K562 (cell line): ENCODE measurements around the gene ZNF385C. TPM values are rescaled to one million over a fixed set of nuclear protein-coding genes. Genes with fewer than 3 reads are reported as not detected.

ENCODE experiments used
- ATAC-seq: fragments of 200-7000 bp; cut with Tn5 transposase; 3 replicates; pipeline ENCODE4 v1.9.1; 2020; ENCODE audit warnings: moderate library complexity
- BruUV-seq: library from RNA; stranded (reverse); fragments of 400-500 nt; replicated peaks from 2 replicates; lab custom pipeline; 2021; lab: Mats Ljungman, UMichigan
- CTCF ChIA-PET: fragments of 300-600 bp; formaldehyde crosslinking; extraction: SDS; loops from one replicate; lab custom pipeline; 2021; ENCODE audit warnings: low intra/inter-chr PET ratio; lab: Yijun Ruan, JAX
- POLR2A ChIA-PET: fragments of 300-600, 350-650 bp; sonication (Branson Sonifier 250); formaldehyde crosslinking; extraction: SDS; loops from one replicate; lab custom pipeline; 2021; ENCODE audit warnings: antibody characterized with exemption, inconsistent platforms; lab: Yijun Ruan, JAX
- DNase-seq, 4 experiments: peaks; one replicate each; pipeline versions ENCODE4 v3.0.0 to v3.0.0-alpha.2; 2011 to 2018; ENCODE audit warnings: low spot score in 3 of 4, mixed read lengths in 3 of 4; ENCODE audit errors: extremely low read depth in 1 of 4
- FAIRE-seq: peaks from 2 replicates; lab custom pipeline; 2011; peaks lifted over from hg19 to GRCh38; lab: Jason Lieb, UNC
- H2AFZ ChIP-seq: 2 replicates; pipeline ENCODE4 v1.6.0; 2011; ENCODE audit warnings: low read depth, low read length, control low read depth, inconsistent platforms
- H3K27ac ChIP-seq: fragments of 200-600 bp; 3 replicates; pipeline ENCODE4 v1.8.0; 2011; ENCODE audit warnings: low read depth, mild to moderate bottlenecking, control low read depth, inconsistent platforms, low read length, moderate library complexity, mixed read lengths; ENCODE audit errors: extremely low read depth
- H3K27me3 ChIP-seq, 2 experiments: fragments of 300-600 bp in 1 of 2; 2 replicates in 1 of 2; 3 replicates in 1 of 2; pipeline versions ENCODE4 v1.6.0 to v1.8.0; 2011; ENCODE audit warnings: inconsistent platforms in 2 of 2, low read length in 2 of 2, mild to moderate bottlenecking in 1 of 2, mixed read lengths in 1 of 2, moderate library complexity in 1 of 2; ENCODE audit not compliant: control insufficient read depth in 2 of 2, insufficient read depth in 2 of 2
- H3K36me3 ChIP-seq: fragments of 300-600 bp; 3 replicates; pipeline ENCODE4 v1.8.0; 2011; ENCODE audit warnings: mild to moderate bottlenecking, low read length, inconsistent platforms; ENCODE audit not compliant: control insufficient read depth, insufficient read depth
- H3K4me1 ChIP-seq, 2 experiments: fragments of 200-600 bp in 1 of 2; replicated peaks in 1 of 2; 2 replicates in 1 of 2; 3 replicates in 1 of 2; pipeline versions ENCODE4 v1.5.1 to v1.8.0; 2011; ENCODE audit warnings: inconsistent platforms in 2 of 2, low read length in 2 of 2, mild to moderate bottlenecking in 1 of 2, mixed read lengths in 1 of 2, moderate library complexity in 1 of 2; ENCODE audit not compliant: control insufficient read depth in 2 of 2, insufficient read depth in 2 of 2
- H3K4me2 ChIP-seq: 2 replicates; pipeline ENCODE4 v1.6.1; 2011; ENCODE audit warnings: low read length, control low read depth, inconsistent platforms, mixed read lengths; ENCODE audit not compliant: insufficient read depth
- H3K4me3 ChIP-seq: fragments of 200-600 bp; sonication (generic), shearing (Covaris generic); 2 replicates; pipeline ENCODE4 v1.5.1; 2016; ENCODE audit warnings: control low read depth, inconsistent platforms
- H3K79me2 ChIP-seq: fragments of 200-600 bp; 3 replicates; pipeline ENCODE4 v1.8.0; 2011; ENCODE audit warnings: low read length, inconsistent platforms; ENCODE audit not compliant: control insufficient read depth, insufficient read depth
- H3K9ac ChIP-seq, 2 experiments: 2 replicates each; pipeline versions ENCODE4 v1.6.0 to v1.6.1; 2011; ENCODE audit warnings: low read depth in 2 of 2, low read length in 2 of 2, control low read depth in 1 of 2, inconsistent platforms in 1 of 2, mild to moderate bottlenecking in 1 of 2, mixed read lengths in 1 of 2; ENCODE audit not compliant: insufficient read depth in 1 of 2
- H3K9me1 ChIP-seq: one replicate; pipeline ENCODE4 v1.6.0; 2011; ENCODE audit warnings: inconsistent platforms, mild to moderate bottlenecking, low read length, moderate library complexity; ENCODE audit not compliant: control insufficient read depth, insufficient read depth
- H3K9me3 ChIP-seq: replicated peaks from 2 replicates; pipeline ENCODE4 v1.5.1; 2011; ENCODE audit warnings: low read depth, low read length, inconsistent platforms; ENCODE audit not compliant: control insufficient read depth, insufficient read depth
- H4K20me1 ChIP-seq: replicated peaks from 2 replicates; pipeline ENCODE4 v1.6.1; 2011; ENCODE audit warnings: low read length, inconsistent platforms, mixed read lengths; ENCODE audit not compliant: control insufficient read depth, insufficient read depth
- ATF6 ChIP-seq: sonication (generic); formaldehyde crosslinking; IDR thresholded peaks from 2 replicates; pipeline ENCODE4 v1.4.0; 2020; ENCODE audit warnings: mild to moderate bottlenecking, missing genetic modification reagents
- MBD2 ChIP-seq: sonication (generic); IDR thresholded peaks from 2 replicates; pipeline ENCODE4 v1.6.1; 2016; ENCODE audit warnings: low read depth, borderline replicate concordance
- PCBP1 ChIP-seq: fragments of 200-400 bp; formaldehyde crosslinking; IDR thresholded peaks from 2 replicates; pipeline ENCODE4 v1.6.1; 2018; ENCODE audit warnings: mild to moderate bottlenecking, low read depth, low read length; ENCODE audit not compliant: poor library complexity, severe bottlenecking
- POLR2A ChIP-seq: fragments of 450-650 bp; conservative IDR thresholded peaks from 2 replicates; pipeline ENCODE4 v1.6.1; 2016
- RBFOX2 ChIP-seq: fragments of 200-400 bp; formaldehyde crosslinking; IDR thresholded peaks from 2 replicates; pipeline ENCODE4 v1.6.1; 2017; ENCODE audit warnings: low read depth, mild to moderate bottlenecking, low read length, moderate library complexity
- ZNF583 ChIP-seq: fragments of 250-450 bp; sonication (Bioruptor Pico); IDR thresholded peaks from 2 replicates; pipeline ENCODE4 v1.4.0; 2020
- WGBS: fragments of 100-300 bp; shearing (Covaris generic); methylation state at CpG from one replicate; pipeline ENCODE4 v1.1.6; 2016; ENCODE audit warnings: low coverage, mixed read lengths; ENCODE audit not compliant: insufficient coverage; ENCODE audit errors: missing lambda C conversion rate; 5-methylcytosine and 5-hydroxymethylcytosine counted together
- in situ Hi-C: fragments of 300-500 bp; cut with MboI; formaldehyde crosslinking; loops from 4 replicates; pipeline ENCODE4 v1.15.0; 2018; ENCODE audit warnings: inconsistent platforms, mixed read lengths
- intact Hi-C: fragments of 100-400 bp; cut with micrococcal nuclease; formaldehyde crosslinking; loops from 2 replicates; pipeline ENCODE4 v1.14.2; 2022
- polyA plus RNA-seq, 8 experiments: library from polyadenylated mRNA; depleted of rRNA in 4 of 8; stranded (reverse) in 5 of 8; unstranded in 3 of 8; fragments of >200 nt; fragmentation: Nextera tagmentation in 2 of 8; fragmentation: Illumina TruSeq in 1 of 8; extraction: Ambion mirVana in 2 of 8; extraction: Trizol in 1 of 8; gene quantifications; 2 replicates each; pipeline versions ENCODE4 v1.2.1 to v1.2.3, GENCODE V29; 2011 to 2014; ENCODE audit warnings: inconsistent platforms in 1 of 8, missing spikeins in 1 of 8
- total RNA-seq, 7 experiments: library from RNA; depleted of rRNA in 6 of 7; stranded (reverse); fragments of >200 nt in 6 of 7; fragmentation: Illumina TruSeq in 2 of 7; extraction: Trizol in 2 of 7; gene quantifications; 2 replicates each; pipeline versions ENCODE4 v1.2.1 to v1.2.3, GENCODE V29; 2011 to 2021; ENCODE audit warnings: low replicate concordance in 1 of 7
- TF ChIP-seq, protein P1 (sequence below): fragments of 450-650 bp; IDR thresholded peaks from 2 replicates; pipeline ENCODE4 v1.6.1; 2016; ENCODE audit warnings: borderline replicate concordance
- TF ChIP-seq, protein P2 (sequence below): fragments of 250-450 bp; sonication (Bioruptor Pico); IDR thresholded peaks from 2 replicates; pipeline ENCODE4 v1.9.0; 2021; ENCODE audit warnings: mild to moderate bottlenecking, inconsistent platforms
- TF ChIP-seq, protein P3 (sequence below), 2 experiments: IDR thresholded peaks; 2 replicates each; pipeline ENCODE4 v1.6.1; 2012; ENCODE audit warnings: improper control_type of control experiment in 2 of 2, low read depth in 2 of 2, low read length in 2 of 2, borderline replicate concordance in 1 of 2

ZNF385C gene
- total and polyA plus RNA-seq, 9 of the 15 experiments (the other 6 are each of a cell fraction or from before 2014, with no cell fraction given) = 0.03 to 0.35 (median 0.18) TPM; not detected in 1

DNA sequence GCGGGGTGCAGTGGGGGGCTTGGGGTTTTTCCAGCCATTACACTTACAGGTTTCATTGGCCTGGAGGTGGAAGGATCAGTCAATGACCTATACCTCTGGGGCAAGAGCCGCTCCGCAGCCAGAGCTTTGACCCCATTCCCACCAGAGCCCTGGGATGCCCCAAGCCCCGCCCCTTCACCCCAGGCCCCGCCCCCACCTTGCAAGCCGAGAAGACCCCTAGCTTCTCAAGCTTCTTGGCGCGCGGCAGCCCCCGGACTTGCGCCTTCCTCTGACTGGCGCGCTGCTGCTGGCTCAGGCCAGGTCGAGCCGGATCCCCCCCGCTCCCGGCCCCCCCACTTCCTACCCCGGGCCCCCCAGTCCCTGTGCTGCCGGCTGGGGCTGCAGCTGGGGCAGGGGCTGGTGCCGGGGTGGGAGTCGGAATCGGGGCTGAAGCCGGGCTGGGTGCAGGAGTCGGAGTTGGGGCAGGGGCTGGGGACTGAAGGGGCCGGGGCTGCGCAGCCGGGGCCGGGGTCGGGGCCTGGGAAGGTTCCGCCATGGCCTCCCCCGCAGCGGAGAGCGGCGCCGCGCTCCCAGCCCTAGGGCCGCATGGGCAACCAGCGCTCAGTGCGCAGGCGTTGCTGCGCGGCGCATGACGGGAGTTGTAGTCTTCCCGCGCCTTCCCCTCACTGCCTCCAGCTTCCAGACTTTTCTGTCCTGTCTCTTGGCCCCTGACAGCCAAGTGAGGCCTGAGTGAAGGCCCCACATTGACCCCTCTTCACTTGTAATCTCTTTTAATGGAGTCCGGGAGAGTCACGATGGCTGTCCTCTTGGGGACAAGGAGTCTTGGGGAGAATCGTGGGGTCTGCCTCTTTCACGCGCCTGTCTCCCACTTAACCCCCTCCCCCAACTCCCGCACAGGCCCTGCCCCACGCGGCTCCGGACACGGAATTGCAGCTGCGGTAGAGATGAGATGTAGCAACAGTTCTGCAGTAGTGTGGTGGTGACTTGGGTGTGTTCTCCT lies 22.8 kb upstream of the ZNF385C start, which contains the start of gene KAT2A:
TSS of gene KAT2A (minus strand) at position 598 of the 1,000 bp plus-strand sequence. CDS start at position 535, 63 bp downstream.
- intact Hi-C loops = no loop called here
- Histone ChIP-seq H3K27me3 (no peaks in the 10 kb centered on the region), H3K79me2 (peaks cover 10% of the 10 kb centered on the region; the same call in 2 of the 3 replicates), H3K9me1 (peaks cover 3% of the 10 kb centered on the region), H3K9ac (peak within 1 kb of the TSS; percentile 9 to 89; a peak in 3 of 4 replicates), H3K9me3 (no peaks in the 10 kb centered on the region), H2AFZ (peak within 1 kb of the TSS; percentile 86), H3K27ac (peak within 1 kb of the TSS; percentile 67), H3K36me3 (peaks cover 59% of the 10 kb centered on the region; the same call in 2 of the 3 replicates), H4K20me1 (no peaks in the 10 kb centered on the region), H3K4me2 (peak within 1 kb of the TSS; percentile 74), H3K4me1 (peaks cover 13 to 47% of the 10 kb centered on the region in 2 experiments), H3K4me3 (peak within 1 kb of the TSS; percentile 66)
- FAIRE-seq = peak; percentile 97
- in situ Hi-C loops = loop anchor here (25.0 kb wide), 1 partner anchor 384 kb away; the partner anchor contains the start of gene HAP1
- ATAC-seq = peak; percentile 97
- no TSS peak for BruUV-seq
- POLR2A ChIA-PET = interaction anchor here (0.6 to 2.1 kb wide), 13 partner anchors 8 to 431 kb away, joined by 3 to 7 read pairs (median 4); partner anchors contain the start of genes DHX58 and NAGLU
- CTCF ChIA-PET = interaction anchor here (0.6 kb wide), 2 partner anchors 101 to 473 kb away, joined by 3 to 4 read pairs; partner anchors contain the start of gene NKIRAS2
- DNase-seq = peak; percentile 92 to 95 (median 94)
- WGBS = 8% methylated on average over 44 of the region's 57 CpGs
- TF ChIP-seq POLR2A (peak; percentile 71), ATF6 (no peak), ZNF583 (CRISPR knock-in tag) (0 out of 2 replicates have a peak, but pooled peaks have one; percentile 34), PCBP1 (peak; percentile 42), MBD2 (peak; percentile 54; the same call in 1 of the 2 replicates), RBFOX2 (peak; percentile 76)
- TF ChIP-seq, protein P1, sequence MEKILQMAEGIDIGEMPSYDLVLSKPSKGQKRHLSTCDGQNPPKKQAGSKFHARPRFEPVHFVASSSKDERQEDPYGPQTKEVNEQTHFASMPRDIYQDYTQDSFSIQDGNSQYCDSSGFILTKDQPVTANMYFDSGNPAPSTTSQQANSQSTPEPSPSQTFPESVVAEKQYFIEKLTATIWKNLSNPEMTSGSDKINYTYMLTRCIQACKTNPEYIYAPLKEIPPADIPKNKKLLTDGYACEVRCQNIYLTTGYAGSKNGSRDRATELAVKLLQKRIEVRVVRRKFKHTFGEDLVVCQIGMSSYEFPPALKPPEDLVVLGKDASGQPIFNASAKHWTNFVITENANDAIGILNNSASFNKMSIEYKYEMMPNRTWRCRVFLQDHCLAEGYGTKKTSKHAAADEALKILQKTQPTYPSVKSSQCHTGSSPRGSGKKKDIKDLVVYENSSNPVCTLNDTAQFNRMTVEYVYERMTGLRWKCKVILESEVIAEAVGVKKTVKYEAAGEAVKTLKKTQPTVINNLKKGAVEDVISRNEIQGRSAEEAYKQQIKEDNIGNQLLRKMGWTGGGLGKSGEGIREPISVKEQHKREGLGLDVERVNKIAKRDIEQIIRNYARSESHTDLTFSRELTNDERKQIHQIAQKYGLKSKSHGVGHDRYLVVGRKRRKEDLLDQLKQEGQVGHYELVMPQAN = peak; percentile 40; the same call in 1 of the 2 replicates
- TF ChIP-seq, protein P2, sequence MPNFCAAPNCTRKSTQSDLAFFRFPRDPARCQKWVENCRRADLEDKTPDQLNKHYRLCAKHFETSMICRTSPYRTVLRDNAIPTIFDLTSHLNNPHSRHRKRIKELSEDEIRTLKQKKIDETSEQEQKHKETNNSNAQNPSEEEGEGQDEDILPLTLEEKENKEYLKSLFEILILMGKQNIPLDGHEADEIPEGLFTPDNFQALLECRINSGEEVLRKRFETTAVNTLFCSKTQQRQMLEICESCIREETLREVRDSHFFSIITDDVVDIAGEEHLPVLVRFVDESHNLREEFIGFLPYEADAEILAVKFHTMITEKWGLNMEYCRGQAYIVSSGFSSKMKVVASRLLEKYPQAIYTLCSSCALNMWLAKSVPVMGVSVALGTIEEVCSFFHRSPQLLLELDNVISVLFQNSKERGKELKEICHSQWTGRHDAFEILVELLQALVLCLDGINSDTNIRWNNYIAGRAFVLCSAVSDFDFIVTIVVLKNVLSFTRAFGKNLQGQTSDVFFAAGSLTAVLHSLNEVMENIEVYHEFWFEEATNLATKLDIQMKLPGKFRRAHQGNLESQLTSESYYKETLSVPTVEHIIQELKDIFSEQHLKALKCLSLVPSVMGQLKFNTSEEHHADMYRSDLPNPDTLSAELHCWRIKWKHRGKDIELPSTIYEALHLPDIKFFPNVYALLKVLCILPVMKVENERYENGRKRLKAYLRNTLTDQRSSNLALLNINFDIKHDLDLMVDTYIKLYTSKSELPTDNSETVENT (CRISPR knock-in tag) = 0 out of 2 replicates have a peak, but pooled peaks have one; percentile 17
- TF ChIP-seq, protein P3, sequence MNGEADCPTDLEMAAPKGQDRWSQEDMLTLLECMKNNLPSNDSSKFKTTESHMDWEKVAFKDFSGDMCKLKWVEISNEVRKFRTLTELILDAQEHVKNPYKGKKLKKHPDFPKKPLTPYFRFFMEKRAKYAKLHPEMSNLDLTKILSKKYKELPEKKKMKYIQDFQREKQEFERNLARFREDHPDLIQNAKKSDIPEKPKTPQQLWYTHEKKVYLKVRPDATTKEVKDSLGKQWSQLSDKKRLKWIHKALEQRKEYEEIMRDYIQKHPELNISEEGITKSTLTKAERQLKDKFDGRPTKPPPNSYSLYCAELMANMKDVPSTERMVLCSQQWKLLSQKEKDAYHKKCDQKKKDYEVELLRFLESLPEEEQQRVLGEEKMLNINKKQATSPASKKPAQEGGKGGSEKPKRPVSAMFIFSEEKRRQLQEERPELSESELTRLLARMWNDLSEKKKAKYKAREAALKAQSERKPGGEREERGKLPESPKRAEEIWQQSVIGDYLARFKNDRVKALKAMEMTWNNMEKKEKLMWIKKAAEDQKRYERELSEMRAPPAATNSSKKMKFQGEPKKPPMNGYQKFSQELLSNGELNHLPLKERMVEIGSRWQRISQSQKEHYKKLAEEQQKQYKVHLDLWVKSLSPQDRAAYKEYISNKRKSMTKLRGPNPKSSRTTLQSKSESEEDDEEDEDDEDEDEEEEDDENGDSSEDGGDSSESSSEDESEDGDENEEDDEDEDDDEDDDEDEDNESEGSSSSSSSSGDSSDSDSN (IDR thresholded peaks at IDR 0.05; ENCODE audit: borderline replicate concordance in 1 of 2, low read depth in 2 of 2, low read length in 2 of 2) = no peak
